ENCODE data around the gene PWP2.
"Not testable (repeated sequence)": the region's sequence is repeated elsewhere in the genome, so short reads cannot be mapped to it uniquely, and the experiment has no call there.

DNA sequence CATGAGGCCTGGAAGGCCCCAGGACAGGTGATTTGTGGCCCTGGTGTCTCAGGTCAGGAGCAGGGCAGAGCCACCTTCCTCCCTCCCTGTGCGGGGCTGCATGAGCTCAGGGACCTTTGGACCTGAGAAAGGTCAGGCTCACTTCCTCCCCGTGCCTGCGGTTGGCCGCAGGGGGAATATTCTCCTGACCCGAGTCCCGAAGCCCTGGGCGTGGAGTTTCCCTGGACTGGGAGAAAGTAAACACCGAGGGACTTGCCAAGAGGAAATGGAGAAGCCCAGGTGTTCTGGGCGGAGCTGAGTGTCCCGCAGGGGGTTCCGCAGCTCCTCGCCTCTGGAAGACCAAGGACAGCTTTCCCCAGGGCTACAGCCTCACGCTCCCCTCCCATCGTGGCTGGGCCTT, 68.9 kb downstream of the PWP2 start:
- TF ChIP-seq, protein P1, sequence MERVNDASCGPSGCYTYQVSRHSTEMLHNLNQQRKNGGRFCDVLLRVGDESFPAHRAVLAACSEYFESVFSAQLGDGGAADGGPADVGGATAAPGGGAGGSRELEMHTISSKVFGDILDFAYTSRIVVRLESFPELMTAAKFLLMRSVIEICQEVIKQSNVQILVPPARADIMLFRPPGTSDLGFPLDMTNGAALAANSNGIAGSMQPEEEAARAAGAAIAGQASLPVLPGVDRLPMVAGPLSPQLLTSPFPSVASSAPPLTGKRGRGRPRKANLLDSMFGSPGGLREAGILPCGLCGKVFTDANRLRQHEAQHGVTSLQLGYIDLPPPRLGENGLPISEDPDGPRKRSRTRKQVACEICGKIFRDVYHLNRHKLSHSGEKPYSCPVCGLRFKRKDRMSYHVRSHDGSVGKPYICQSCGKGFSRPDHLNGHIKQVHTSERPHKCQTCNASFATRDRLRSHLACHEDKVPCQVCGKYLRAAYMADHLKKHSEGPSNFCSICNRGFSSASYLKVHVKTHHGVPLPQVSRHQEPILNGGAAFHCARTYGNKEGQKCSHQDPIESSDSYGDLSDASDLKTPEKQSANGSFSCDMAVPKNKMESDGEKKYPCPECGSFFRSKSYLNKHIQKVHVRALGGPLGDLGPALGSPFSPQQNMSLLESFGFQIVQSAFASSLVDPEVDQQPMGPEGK (CRISPR knock-in tag; IDR thresholded peaks at IDR 0.05; ENCODE audit: borderline replicate concordance): not testable (repeated sequence)
- TF ChIP-seq ESRRG (CRISPR knock-in tag; IDR thresholded peaks at IDR 0.05); ZC3H10 (CRISPR knock-in tag; IDR thresholded peaks at IDR 0.05); RARB (CRISPR knock-in tag; IDR thresholded peaks at IDR 0.05); ZNF70 (CRISPR knock-in tag; IDR thresholded peaks at IDR 0.05); PPARA (CRISPR knock-in tag; IDR thresholded peaks at IDR 0.05; ENCODE audit: borderline replicate concordance); ZFP30 (CRISPR knock-in tag; IDR thresholded peaks at IDR 0.05); TOX (CRISPR knock-in tag; IDR thresholded peaks at IDR 0.05; ENCODE audit: borderline replicate concordance); ZNF8 (CRISPR knock-in tag; IDR thresholded peaks at IDR 0.05); OSR1 (CRISPR knock-in tag; IDR thresholded peaks at IDR 0.05); SNAI2 (CRISPR knock-in tag; IDR thresholded peaks at IDR 0.05): not testable (repeated sequence)
- TF ChIP-seq, protein P2, sequence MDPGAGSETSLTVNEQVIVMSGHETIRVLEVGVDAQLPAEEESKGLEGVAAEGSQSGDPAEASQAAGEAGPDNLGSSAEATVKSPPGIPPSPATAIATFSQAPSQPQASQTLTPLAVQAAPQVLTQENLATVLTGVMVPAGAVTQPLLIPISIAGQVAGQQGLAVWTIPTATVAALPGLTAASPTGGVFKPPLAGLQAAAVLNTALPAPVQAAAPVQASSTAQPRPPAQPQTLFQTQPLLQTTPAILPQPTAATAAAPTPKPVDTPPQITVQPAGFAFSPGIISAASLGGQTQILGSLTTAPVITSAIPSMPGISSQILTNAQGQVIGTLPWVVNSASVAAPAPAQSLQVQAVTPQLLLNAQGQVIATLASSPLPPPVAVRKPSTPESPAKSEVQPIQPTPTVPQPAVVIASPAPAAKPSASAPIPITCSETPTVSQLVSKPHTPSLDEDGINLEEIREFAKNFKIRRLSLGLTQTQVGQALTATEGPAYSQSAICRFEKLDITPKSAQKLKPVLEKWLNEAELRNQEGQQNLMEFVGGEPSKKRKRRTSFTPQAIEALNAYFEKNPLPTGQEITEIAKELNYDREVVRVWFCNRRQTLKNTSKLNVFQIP (CRISPR knock-in tag; IDR thresholded peaks at IDR 0.05; ENCODE audit: borderline replicate concordance, low read depth): not testable (repeated sequence)
- TF ChIP-seq, protein P3, sequence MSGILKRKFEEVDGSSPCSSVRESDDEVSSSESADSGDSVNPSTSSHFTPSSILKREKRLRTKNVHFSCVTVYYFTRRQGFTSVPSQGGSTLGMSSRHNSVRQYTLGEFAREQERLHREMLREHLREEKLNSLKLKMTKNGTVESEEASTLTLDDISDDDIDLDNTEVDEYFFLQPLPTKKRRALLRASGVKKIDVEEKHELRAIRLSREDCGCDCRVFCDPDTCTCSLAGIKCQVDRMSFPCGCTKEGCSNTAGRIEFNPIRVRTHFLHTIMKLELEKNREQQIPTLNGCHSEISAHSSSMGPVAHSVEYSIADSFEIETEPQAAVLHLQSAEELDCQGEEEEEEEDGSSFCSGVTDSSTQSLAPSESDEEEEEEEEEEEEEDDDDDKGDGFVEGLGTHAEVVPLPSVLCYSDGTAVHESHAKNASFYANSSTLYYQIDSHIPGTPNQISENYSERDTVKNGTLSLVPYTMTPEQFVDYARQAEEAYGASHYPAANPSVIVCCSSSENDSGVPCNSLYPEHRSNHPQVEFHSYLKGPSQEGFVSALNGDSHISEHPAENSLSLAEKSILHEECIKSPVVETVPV (CRISPR knock-in tag; IDR thresholded peaks at IDR 0.05): not testable (repeated sequence)
- TF ChIP-seq, protein P4, sequence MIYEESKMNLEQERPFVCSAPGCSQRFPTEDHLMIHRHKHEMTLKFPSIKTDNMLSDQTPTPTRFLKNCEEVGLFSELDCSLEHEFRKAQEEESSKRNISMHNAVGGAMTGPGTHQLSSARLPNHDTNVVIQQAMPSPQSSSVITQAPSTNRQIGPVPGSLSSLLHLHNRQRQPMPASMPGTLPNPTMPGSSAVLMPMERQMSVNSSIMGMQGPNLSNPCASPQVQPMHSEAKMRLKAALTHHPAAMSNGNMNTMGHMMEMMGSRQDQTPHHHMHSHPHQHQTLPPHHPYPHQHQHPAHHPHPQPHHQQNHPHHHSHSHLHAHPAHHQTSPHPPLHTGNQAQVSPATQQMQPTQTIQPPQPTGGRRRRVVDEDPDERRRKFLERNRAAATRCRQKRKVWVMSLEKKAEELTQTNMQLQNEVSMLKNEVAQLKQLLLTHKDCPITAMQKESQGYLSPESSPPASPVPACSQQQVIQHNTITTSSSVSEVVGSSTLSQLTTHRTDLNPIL (CRISPR knock-in tag; IDR thresholded peaks at IDR 0.05; ENCODE audit: low read depth): not testable (repeated sequence)
